HFFc6 (cell line): ENCODE measurements around the gene ETFDH. TPM values are rescaled to one million over a fixed set of nuclear protein-coding genes. Genes with fewer than 3 reads are reported as not detected.

Experiments used
- DNase-seq: peaks from one replicate; pipeline ENCODE4 v3.0.0-alpha.2; 2018
- H3K27ac Mint-ChIP-seq: 2 replicates; pipeline ENCODE4 v1.8.0; 2020; ENCODE audit warnings: mild to moderate bottlenecking, mixed read lengths
- H3K27me3 Mint-ChIP-seq: 2 replicates; pipeline ENCODE4 v1.8.0; 2021; ENCODE audit warnings: mild to moderate bottlenecking, moderate library complexity, mixed read lengths; ENCODE audit not compliant: insufficient read depth
- H3K36me3 Mint-ChIP-seq: 2 replicates; pipeline ENCODE4 v1.8.0; 2021; ENCODE audit warnings: low read depth, mixed read lengths
- H3K4me1 Mint-ChIP-seq: 2 replicates; pipeline ENCODE4 v1.8.0; 2020; ENCODE audit warnings: low read depth, mixed read lengths
- H3K4me3 Mint-ChIP-seq: 2 replicates; pipeline ENCODE4 v1.8.0; 2020; ENCODE audit warnings: mild to moderate bottlenecking, moderate library complexity, mixed read lengths
- H3K9me3 Mint-ChIP-seq: 2 replicates; pipeline ENCODE4 v1.8.0; 2020; ENCODE audit warnings: mild to moderate bottlenecking, mixed read lengths
- CTCF ChIP-seq: fragments of 200-600 bp; sonication (generic); IDR thresholded peaks from 2 replicates; pipeline ENCODE4 v1.5.0; 2021; ENCODE audit warnings: antibody characterized with exemption, mild to moderate bottlenecking
- total RNA-seq, 6 experiments: library from RNA; stranded (reverse); fragmentation: NEBNext Ultra II Directional; extraction: Animal tissue kit (Norgen Biotek cat#: 25700); gene quantifications; 2 replicates in 1 of 6; 3 replicates in 5 of 6; pipeline ENCODE4 v1.2.3, GENCODE V29; 2021

Gene ETFDH
- total RNA-seq, 6 experiments from 2014 or later, result 18.3 to 23.3 (median 21.8) TPM

- Mint-ChIP-seq H3K27ac (no peak overlapping the region), H3K27me3 (no peaks in the 10 kb centered on the region; the same call in 1 of the 2 replicates), H3K36me3 (peaks cover 14% of the 10 kb centered on the region), H3K4me1 (peaks cover 54% of the 10 kb centered on the region), H3K9me3 (no peaks in the 10 kb centered on the region; the same call in 1 of the 2 replicates), H3K4me3 (no peak overlapping the region)
- no peak for TF ChIP-seq CTCF
- DNase-seq, result no peak
Observed at GRCh38 chr4:158756588-158756987, 84.5 kb downstream of the ETFDH start.

GRCh38 chr4:158758142-158758541, 86.0 kb downstream of the ETFDH start:
- H3K4me3 Mint-ChIP-seq, result no peak overlapping the region
- H3K36me3 Mint-ChIP-seq, result peaks cover 14% of the 10 kb centered on the region
- H3K27me3 Mint-ChIP-seq, result no peaks in the 10 kb centered on the region; the same call in none of the 2 replicates
- H3K27ac Mint-ChIP-seq, result no peak overlapping the region
- no peak for TF ChIP-seq CTCF
- no peak for DNase-seq
- peaks cover 55% of the 10 kb centered on the region for H3K4me1 Mint-ChIP-seq
- H3K9me3 Mint-ChIP-seq, result no peaks in the 10 kb centered on the region; the same call in 1 of the 2 replicates

GRCh38 chr4:158758703-158759102, 86.6 kb downstream of the ETFDH start:
- Mint-ChIP-seq H3K27ac (no peak overlapping the region), H3K4me3 (no peak overlapping the region), H3K27me3 (no peaks in the 10 kb centered on the region; the same call in none of the 2 replicates), H3K36me3 (peaks cover 14% of the 10 kb centered on the region), H3K9me3 (no peaks in the 10 kb centered on the region; the same call in 1 of the 2 replicates), H3K4me1 (peaks cover 54% of the 10 kb centered on the region)
- TF ChIP-seq CTCF, result no peak
- DNase-seq, result no peak

Other genes starting within 250 kb of the ETFDH start
- gene RXFP1, start 150.4 kb upstream of the ETFDH start, total RNA-seq, result not detected
- gene C4orf46, start 409 bp upstream of the ETFDH start, total RNA-seq, result 10 to 100 TPM in 5 of 6 experiments, 1 to 10 TPM in 1; 8.0 to 13.8 (median 11.8) TPM
- 10 to 100 TPM; 23.2 to 30.2 (median 23.9) TPM for gene PPID, start 51.1 kb downstream of the ETFDH start, total RNA-seq
- 10 to 100 TPM; 14.1 to 22.2 (median 18.2) TPM for gene FNIP2, start 96.7 kb downstream of the ETFDH start, total RNA-seq